ENCODE data around the gene MAGI2. TPM values are rescaled to one million over a fixed set of nuclear protein-coding genes. Genes with fewer than 3 reads are reported as not detected.

The MAGI2 gene
- total RNA-seq, 1 donor from 2014 or later: 6.3 TPM

DNA sequence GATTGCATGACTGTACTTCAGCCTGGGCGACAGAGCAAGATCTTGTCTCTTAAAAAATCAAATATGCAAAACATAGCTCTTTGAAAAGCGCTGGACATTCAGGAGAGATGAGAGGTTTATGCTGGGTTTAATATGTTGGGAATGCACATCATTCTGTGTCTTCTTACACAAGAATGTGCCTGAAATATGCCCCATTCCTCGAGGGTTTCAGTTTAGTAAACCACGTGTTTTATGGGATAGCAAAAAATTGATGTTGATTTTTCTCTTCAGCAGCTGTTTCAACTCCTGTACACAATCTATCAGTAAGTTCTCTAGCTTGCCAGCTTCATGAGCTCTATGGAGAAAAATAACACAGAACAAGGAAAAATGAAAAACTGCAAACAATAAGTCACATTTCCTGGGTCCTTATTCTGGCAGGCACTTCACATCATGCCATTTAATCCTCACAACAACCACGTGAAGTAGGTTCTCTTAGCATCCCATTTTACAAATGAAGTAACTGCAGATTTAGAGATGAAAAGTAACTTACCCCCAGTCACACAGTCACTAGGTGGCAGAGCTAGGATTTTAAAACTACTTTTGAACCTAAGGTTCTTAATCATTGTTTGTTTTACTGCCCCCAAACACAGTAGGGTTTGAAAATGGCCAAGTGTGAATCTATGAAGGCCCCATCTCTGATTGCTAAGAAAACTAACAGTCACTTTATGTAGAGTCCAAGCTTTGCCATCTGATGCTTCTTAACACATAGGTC is 1231.3 kb downstream of the MAGI2 start:
- no peak for DNase-seq (ENCODE audit: low spot score)
- intact Hi-C loops (cut with DNase I): no loop called here

DNA sequence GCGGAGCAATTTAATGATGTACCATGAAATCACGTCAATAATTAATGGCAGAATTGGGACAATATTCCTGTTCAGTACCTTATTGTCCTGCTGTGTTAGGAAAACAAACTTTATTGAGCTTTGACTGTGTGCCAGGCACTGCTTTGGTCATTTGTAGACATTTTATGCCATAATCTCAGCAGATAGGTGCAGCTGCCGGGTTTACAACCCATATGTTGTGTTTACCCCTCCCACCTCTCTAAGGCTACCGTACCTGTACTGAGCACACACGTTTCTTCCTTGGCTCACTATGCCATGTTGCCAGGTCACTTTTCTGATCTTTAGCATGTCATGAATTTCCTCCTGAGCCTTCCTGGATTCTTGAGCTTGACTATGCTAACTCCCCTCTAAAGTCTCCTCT is 1232.7 kb downstream of the MAGI2 start:
- intact Hi-C loops (cut with DNase I): no loop called here
- DNase-seq (ENCODE audit: low spot score): no peak

DNA sequence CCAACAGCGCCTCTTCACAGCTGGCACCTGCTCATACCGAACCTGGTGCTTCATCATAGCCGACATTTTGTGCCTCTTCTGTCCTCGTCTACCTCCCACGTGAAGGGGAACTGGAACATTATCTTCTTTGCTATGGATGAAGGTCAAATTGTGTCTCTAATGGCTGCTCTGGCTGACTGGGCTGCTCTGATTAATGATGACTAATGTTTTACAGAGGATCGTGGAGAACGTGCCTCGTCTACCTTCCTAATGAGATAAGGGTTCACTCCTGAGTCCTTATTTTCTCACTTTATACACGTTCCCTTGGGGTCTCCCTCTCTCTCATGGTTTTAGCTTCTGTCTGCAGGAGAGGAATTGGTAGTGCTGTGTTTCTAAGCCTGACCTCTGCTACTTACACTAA is 1234.6 kb downstream of the MAGI2 start:
- no peak for DNase-seq (ENCODE audit: low spot score)
- intact Hi-C loops (cut with DNase I): no loop called here

DNA sequence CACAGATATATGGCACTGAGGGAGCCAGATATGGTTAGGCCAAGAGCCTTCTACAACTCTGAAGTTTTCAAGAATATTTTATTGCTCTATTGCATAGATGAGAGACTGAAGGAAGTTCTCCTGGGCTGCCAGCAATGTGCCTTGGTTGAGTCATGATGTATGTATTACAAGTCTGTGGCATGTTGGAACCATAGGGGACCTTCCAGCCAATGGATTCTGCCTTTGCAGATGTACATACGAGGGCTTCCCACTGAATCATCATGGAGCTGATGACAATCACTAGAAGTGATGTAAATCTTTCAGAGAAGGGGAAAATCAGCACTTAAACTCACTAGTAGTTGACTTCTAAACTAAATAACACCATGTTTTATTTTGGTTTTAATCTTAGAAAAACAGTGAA is 1235.4 kb downstream of the MAGI2 start:
- intact Hi-C loops (cut with DNase I): no loop called here
- DNase-seq (ENCODE audit: low spot score): no peak

DNA sequence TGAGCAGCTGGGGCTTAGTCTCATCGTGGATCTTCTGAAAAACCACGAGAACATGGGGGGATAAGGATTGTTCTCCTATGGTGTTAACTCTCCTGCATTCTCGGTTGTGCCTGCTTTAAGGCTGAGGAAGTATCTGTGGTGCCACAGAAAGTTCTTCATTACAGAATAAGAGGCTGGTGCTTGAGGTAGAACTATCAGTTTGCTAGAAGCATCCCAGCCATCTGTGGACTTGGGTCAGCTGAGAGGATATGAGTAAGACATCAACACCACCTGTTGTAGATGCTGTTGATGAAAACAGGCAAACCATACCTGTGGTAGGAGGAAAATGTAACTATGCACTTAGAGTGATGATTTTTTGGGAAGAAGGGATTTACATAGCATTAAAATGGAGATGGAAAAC is 1238.3 kb downstream of the MAGI2 start:
- intact Hi-C loops (cut with DNase I): no loop called here
- no peak for DNase-seq (ENCODE audit: low spot score)

DNA sequence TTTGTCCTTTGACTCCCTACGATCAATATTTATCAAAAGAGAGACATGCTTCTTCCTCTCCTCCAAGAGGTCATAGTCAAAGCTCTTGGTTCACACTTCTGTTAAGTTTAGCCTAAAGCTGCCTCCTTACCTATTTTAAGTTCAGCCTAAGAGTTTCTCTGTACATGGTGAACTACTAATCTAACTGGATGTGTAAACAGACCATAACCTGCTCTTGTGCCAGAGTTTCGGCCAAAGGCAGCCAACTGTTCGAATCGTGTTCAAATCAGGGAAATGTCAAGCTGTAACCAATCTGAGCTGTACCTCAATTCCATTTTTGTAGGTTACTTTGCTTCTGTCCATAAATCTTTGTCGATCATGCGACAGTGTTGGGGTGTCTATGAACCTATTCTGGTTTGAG is 1240.1 kb downstream of the MAGI2 start:
- DNase-seq (ENCODE audit: low spot score): no peak
- intact Hi-C loops (cut with DNase I): no loop called here

DNA sequence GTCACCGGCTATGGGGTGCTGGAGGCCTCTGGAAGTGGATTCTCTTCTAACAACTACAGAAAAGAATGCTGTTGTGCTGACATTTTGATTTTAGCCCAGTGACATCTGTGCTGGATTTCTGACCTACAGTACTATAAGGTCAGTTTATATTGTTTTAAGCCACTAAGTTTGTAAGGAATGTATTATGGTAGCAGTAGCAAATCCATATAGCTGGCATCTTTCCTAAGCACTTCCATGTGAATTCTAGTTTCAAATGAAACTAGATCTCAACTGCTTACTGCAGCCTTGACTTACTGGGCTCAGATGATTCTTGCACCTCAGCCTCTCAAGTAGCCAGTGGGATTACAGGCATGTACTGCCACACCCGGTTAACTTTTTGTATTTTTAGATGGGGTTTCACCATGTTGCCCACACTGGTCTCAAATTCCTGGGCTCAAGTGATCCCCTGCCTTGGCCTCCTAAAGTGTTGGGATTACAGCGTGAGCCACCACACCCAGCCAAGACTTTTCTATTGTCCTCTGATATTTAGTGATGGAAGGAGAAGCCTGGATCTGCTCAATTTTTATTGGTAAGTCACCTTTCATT is 1240.9 kb downstream of the MAGI2 start:
- intact Hi-C loops (cut with DNase I): no loop called here
- DNase-seq (ENCODE audit: low spot score): no peak

DNA sequence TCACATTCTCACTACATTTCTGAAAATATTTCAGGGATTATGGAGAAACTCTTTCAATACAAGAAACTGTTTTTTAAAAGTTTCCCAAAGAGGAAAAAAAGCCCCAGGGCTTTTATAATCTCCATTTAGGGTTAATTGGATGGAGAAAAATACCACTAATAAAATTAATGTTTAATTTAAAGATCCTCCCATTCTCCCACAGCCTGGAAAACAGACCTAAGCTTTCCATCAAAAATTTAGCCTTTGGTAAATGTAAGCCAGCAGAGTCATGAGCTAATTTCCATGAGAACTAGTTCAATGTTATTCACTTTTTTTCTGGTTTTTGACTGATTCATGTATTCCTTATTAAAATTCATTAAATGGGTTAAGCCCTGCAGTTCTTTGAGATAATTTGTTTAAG is 1246.2 kb downstream of the MAGI2 start:
- no peak for DNase-seq (ENCODE audit: low spot score)
- intact Hi-C loops (cut with DNase I): no loop called here

DNA sequence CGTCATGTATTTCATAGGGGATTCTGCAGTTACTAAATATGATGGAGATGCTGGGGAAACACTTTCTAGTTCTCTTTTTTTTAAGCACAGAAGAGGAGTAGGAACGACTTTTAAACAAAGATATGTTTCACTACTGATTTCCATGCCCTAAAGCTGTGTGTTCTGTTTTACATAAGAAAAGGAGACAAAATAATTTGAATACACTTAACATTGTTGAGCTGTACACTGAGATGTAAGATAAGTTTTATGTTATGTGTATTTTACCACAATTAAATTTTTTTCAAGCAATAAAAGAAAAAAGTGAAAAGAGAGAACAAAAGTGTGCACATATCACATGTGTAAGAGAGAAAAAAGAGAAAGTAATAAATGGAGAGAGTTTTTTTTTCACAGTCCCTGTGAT is 1246.7 kb downstream of the MAGI2 start:
- intact Hi-C loops (cut with DNase I): no loop called here
- no peak for DNase-seq (ENCODE audit: low spot score)

DNA sequence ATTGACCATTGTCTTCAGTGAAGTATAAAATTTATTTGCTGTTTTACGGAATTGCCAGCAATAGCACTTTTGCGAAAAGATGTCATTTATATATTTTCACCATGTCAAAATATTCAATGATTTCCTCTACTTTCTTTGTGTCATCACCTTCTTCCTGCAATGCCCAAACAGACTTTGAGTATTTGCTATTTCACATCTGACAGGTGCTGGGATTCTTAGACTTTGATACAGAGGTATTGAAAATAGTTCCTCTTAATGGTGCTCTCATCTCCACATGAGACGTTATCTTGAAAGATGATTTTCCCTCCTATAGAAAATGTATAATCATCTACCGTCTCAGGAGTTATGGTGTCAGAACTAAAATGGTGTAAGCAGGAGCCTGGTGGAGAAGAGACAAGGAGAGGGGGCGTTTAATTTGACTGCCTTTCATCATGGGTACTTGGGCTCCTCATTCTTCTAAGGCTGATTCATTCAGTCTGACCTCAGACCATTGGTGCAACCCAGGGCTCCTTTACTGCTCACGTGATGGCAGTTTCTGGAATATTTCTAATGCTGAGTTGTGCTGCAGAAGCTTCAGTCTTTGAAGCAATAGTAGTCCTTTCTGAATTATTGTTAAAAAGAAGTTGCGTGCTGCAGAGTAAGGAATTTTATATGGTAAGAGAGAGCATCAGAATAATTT is 1250.3 kb downstream of the MAGI2 start:
- no peak for DNase-seq (ENCODE audit: low spot score)
- intact Hi-C loops (cut with DNase I): no loop called here

DNA sequence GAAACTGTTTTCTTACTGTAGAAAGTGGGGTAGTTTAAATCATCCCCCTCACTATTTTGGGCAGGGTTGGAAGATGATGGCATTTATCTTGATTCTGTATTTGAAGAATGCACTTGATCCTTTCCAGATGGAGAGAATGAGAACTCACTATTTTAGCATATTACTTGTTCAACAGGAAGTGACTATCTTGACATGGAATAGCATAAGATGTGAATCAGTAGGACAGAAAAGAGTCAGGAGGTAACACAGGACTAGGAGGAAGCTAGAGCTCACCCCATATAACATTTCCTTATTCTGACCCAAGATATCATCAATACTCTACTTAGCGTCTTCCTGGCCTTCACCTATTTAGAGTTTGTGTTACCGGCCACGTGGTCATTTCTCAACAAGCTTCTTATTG is 1254.7 kb downstream of the MAGI2 start:
- intact Hi-C loops (cut with DNase I): no loop called here
- no peak for DNase-seq (ENCODE audit: low spot score)

DNA sequence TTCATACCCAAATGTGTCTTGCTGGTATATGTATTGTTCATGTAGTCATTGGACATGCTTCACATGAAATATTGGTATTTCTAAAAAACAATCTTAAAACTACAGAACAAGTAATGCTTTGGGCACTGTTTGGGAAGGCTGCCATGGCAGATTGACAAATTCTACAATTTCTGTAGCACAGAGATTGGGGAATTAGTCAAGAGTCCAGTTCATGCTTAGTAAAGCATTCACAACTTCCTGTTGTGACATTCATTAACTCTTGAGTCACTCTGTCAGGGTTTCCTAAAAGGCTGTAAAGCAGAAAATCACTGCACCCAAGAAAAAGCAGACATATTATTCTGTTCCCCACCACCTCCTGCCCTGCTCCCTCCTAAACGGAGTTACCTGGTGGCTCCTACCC is 1256.0 kb downstream of the MAGI2 start:
- DNase-seq (ENCODE audit: low spot score): no peak
- intact Hi-C loops (cut with DNase I): no loop called here

DNA sequence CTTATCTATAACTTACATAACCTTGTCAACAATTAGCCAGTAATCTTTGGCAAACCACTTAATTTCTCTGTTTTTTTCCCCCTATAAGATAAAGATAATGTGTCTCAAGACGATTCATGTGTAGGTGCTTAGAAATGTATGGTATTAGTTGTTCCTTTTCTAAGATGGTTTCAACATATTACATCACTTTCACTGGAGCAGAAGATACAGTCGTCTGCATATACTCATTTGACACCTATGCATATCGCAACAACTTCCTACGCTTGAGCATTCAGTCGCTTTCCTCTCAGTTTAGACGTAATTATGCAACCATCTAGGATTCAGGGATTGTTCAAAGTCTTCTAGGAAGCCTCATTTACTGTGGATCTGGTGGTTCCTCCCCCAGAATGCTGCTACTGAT is 1258.2 kb downstream of the MAGI2 start:
- DNase-seq (ENCODE audit: low spot score): no peak
- intact Hi-C loops (cut with DNase I): no loop called here

DNA sequence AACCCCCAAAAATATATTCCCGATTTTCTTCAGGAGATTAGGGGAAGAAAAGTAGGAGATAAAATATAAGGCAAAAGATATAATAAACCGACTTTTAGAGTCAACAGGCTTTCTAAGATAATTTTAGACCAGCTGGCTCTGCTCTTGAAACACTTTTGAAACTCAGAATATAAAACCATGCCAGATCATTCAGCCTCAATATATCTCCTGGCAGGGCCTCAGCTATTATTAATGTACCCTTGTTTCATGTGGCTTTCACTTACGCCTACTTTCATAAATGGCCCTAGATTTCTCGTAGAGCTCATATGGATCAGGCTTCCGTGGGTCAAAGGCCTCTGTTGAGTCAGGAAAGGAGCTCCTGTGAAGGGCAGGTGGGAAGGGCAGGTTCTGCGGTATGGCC is 1258.9 kb downstream of the MAGI2 start:
- intact Hi-C loops (cut with DNase I): no loop called here

DNA sequence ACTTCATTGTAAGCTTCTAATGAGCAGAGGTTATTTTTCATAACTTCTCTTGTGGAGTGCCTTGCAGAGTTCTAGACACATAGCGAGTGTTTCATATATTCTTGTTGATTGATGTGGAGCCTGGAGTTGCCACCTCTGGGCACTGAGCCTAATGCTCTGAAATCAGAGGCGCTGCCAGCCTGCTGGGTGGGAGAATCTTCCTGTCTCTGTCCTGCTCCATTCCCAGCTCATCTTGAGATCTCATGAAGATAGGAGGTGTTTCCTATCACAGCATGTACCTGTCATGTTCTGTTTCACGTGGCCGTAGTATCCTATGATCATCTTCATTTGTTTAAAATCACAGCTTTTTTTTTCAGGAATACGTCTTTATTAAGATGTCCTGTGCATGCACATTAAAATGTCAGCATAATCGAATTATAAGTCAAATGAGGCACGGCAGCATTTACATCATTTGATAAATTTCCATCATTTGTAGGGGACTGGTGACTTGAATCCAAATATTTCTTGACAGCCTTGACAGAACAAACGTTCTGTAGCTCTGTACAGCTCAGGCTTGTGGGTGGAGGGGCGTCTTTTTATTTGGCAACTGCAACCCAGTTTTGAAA is 1261.9 kb downstream of the MAGI2 start:
- intact Hi-C loops (cut with DNase I): no loop called here
- no peak for DNase-seq (ENCODE audit: low spot score)

More for the DNA sequence above, 1258.9 kb downstream of the MAGI2 start:
- DNase-seq (ENCODE audit: low spot score): no peak

DNA sequence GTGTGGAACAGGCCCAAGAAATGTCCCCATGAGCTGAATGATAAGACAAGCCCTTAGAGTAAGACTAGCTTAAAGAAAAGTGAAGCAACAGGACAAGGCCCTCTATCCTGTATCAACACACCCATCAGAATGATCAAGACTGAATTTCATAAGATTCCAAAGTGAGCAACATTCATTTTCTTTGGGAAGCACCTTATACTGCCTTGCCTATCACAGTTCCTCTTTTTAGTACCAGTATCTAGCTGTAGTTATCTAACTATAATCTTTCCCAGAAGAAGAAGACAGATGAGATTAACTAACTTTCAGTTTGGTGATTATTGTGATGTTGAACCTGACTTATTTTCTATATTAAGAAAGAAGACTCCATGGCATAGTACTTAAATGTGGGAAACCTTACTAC is 1263.7 kb downstream of the MAGI2 start:
- intact Hi-C loops (cut with DNase I): no loop called here
- DNase-seq (ENCODE audit: low spot score): no peak

DNA sequence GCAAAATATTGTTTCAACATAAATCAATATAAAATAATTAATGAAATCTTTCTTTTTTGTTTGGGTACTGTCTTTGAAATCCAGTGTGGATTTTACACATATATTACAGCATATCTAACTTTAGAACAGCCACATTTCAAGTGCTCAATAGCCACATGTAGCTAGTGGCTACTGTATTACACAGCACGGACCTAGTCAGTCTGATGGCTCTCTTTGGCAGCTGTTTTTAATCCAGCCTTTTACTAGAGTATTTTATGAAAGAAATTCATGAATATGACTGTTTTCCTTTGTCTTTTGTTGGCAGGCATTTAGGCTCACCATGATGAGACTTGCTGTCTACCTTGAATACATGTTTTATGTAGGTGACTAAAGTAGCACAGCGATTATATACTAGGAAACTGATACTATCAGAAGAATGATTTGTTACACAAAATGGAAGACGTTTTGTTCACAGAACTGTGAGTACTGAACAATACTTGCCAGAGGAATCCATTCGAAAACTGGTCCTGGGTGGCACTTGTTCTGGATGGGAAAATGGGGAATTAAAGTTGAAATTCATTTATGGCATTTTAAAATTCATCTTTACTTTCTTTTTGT is 1268.2 kb downstream of the MAGI2 start:
- intact Hi-C loops (cut with DNase I): no loop called here
- no peak for DNase-seq (ENCODE audit: low spot score)

DNA sequence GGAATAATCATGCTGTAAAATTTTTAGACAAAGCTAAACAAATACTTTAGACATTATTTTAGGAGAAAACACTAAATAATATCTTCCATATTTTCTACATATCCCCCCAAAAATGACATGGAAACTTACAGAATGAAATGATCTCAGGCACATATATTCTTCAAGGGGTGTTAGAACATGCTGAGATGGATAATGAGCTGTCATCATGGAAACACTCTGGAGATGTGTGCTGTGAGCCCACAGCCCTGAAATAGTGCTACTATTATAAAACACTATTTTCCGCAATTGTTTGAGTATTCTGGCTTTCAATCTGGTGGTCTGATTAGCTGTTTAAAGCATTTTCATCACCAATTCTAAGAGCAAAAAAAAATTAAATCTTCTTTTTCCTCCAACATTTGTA is 1269.2 kb downstream of the MAGI2 start:
- intact Hi-C loops (cut with DNase I): no loop called here
- no peak for DNase-seq (ENCODE audit: low spot score)

DNA sequence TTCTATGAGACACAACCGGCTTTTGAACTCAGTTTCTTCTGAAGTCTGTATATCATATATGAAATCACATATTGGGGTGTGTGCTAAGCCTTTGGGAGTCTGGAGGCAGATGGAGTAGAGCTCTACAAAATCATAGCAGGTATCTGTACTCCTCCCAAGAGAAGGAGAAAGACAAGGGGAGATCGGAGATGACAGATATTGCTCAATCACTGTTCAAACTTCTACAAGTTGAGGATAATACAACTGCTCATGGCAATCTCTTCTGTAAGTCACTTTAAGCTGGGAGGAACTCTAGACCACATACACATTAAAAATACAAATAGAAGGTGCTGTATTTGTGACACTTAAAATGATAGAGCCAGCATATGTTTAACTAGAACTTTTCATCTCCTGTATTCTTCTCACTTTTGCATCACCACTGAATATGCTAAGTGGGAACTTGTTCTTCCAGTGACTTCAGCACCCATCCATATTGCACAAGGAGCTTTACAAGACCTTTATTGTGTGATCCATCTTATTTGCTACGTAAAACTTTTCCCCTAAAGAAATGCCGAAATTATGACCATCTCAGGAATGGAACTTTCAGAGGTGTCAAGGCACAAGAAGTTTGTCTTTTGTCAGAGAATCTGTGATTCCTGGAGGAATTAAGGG is 1273.5 kb downstream of the MAGI2 start:
- intact Hi-C loops (cut with DNase I): no loop called here
- no peak for DNase-seq (ENCODE audit: low spot score)

DNA sequence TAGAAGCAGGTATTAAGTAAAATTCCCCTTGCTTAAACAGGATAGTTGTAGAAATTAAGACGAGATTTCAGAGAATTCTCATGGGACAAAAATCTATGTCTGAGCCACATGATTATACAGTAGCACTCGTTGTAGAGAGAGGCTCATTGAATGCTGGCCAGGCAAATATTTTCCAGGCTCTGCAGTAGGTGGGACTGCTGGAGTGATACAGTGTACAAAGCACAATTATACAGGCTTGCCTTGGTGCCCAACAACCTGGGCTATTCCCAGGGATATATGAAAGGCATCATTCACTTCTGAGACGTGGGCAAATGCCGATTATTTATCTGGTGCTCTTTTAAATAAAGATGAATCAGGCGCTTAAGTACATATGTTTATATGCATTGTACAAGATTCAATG is 1274.3 kb downstream of the MAGI2 start:
- intact Hi-C loops (cut with DNase I): no loop called here
- no peak for DNase-seq (ENCODE audit: low spot score)
